PC-3 (cell line): ENCODE results near the gene FBXW4.

ENCODE experiments used
- CTCF ChIP-seq: fragments of 300-600 bp; sonication (generic); conservative IDR thresholded peaks from 2 replicates; pipeline ENCODE4 v1.5.1; 2017; ENCODE audit warnings: antibody characterized with exemption, low read depth, mild to moderate bottlenecking, low read length
- EZH2 ChIP-seq: fragments of 300-600 bp; sonication (generic); IDR thresholded peaks from one replicate; pipeline ENCODE4 v1.6.1; 2017; ENCODE audit warnings: antibody characterized with exemption, mild to moderate bottlenecking, low read length; ENCODE audit not compliant: unreplicated experiment

- TF ChIP-seq CTCF, result no peak
- no peak for TF ChIP-seq EZH2
Measured at GRCh38 chr10:101616415-101617101, 78.4 kb downstream of the FBXW4 start.
